Adrenal gland (tissue), 5 donors: ENCODE measurements around the gene ACBD6.

Source experiments
- POLR2A ChIP-seq, 2 donors: fragments of 450-650 bp; IDR thresholded peaks; one replicate each; pipeline ENCODE4 v1.6.1; 2017; ENCODE audit warnings: antibody characterized with exemption in 2 of 2, mild to moderate bottlenecking in 2 of 2, moderate library complexity in 1 of 2
- TF ChIP-seq, protein P1 (sequence below), 6 experiments: fragments of 450-650 bp in 4 of 6; fragments of 200-600 bp in 2 of 6; sonication (generic) in 1 of 6; IDR thresholded peaks; 1 replicate in 5 of 6; 2 replicates in 1 of 6; pipeline versions ENCODE4 v1.5.1 to v1.8.0; 2016 to 2021; ENCODE audit warnings: antibody characterized with exemption in 6 of 6, mild to moderate bottlenecking in 2 of 6, moderate library complexity in 1 of 6
- donor health status: DM: no; HTN: no; CAD: no.

- TF ChIP-seq, protein P1, sequence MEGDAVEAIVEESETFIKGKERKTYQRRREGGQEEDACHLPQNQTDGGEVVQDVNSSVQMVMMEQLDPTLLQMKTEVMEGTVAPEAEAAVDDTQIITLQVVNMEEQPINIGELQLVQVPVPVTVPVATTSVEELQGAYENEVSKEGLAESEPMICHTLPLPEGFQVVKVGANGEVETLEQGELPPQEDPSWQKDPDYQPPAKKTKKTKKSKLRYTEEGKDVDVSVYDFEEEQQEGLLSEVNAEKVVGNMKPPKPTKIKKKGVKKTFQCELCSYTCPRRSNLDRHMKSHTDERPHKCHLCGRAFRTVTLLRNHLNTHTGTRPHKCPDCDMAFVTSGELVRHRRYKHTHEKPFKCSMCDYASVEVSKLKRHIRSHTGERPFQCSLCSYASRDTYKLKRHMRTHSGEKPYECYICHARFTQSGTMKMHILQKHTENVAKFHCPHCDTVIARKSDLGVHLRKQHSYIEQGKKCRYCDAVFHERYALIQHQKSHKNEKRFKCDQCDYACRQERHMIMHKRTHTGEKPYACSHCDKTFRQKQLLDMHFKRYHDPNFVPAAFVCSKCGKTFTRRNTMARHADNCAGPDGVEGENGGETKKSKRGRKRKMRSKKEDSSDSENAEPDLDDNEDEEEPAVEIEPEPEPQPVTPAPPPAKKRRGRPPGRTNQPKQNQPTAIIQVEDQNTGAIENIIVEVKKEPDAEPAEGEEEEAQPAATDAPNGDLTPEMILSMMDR (IDR thresholded peaks at IDR 0.05) = no peak
- no peak for TF ChIP-seq POLR2A (IDR thresholded peaks at IDR 0.05)
Observed at GRCh38 chr1:180363246-180363995, 139.0 kb downstream of the ACBD6 start.
